Measurements from ENCODE around the gene PIGT. TPM values are rescaled to one million over a fixed set of nuclear protein-coding genes. Genes with fewer than 3 reads are reported as not detected.

Gene PIGT
- polyA plus RNA-seq, 1 of the 3 experiments (the other 2 are of a cell fraction), result 144 TPM

DNA sequence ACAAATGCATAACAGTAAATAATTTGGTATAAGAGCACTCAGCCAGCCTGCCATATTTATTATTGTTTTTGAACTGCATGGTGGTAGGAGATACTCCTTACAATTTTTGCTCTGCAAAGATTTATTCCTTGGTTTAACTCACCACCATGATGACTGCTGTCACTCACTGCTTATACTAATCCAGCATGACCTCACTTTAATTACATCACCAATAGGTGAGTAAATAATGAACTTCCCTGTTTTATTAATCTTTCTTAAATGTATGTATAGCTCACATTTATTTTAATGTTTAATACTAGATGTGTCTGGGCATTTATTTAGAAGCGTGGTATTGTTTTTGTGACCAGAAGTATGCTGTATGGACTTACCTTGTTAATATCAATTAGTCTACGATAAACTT, 25.0 kb upstream of the PIGT start:
- no peak overlapping the region for H3K4me3 ChIP-seq (ENCODE audit: low read depth in 2 of 2, low read length in 1 of 2)
- no peak overlapping the region for H3K27ac ChIP-seq (ENCODE audit: low read depth in 2 of 2, low read length in 1 of 2)
- H3K9me2 ChIP-seq, result no peaks in the 10 kb centered on the region
- no peak overlapping the region for H2AFZ ChIP-seq (ENCODE audit: low read depth)
- H3K4me2 ChIP-seq, result no peak overlapping the region
- DNase-seq, result no peak
- H3K9me3 ChIP-seq, result peaks cover 6% of the 10 kb centered on the region; the same call in 1 of the 2 replicates
- WGBS (ENCODE audit: low lambda C conversion rate), result 92% methylated on average over 2 of the region's 2 CpGs
- no peak overlapping the region for H3K9ac ChIP-seq
- no peak for TF ChIP-seq TEAD4 (IDR thresholded peaks at IDR 0.05; ENCODE audit: borderline replicate concordance, insufficient read depth)
- no peak for TF ChIP-seq GATA2 (CRISPR knock-in tag; IDR thresholded peaks at IDR 0.05)
- TF ChIP-seq TCF12 (IDR thresholded peaks at IDR 0.05), result no peak
- TF ChIP-seq TAF1 (IDR thresholded peaks at IDR 0.05; ENCODE audit: borderline replicate concordance, low read depth, low read length), result no peak
- TF ChIP-seq EP300 (IDR thresholded peaks at IDR 0.05; ENCODE audit: borderline replicate concordance in 1 of 2, low read depth in 1 of 2, low read length in 1 of 2), result no peak
- TF ChIP-seq POLR2AphosphoS5 (IDR thresholded peaks at IDR 0.05; ENCODE audit: low read depth, low read length), result no peak
- TF ChIP-seq RFX5 (IDR thresholded peaks at IDR 0.05; ENCODE audit: low read length), result no peak
- TF ChIP-seq, protein P1, sequence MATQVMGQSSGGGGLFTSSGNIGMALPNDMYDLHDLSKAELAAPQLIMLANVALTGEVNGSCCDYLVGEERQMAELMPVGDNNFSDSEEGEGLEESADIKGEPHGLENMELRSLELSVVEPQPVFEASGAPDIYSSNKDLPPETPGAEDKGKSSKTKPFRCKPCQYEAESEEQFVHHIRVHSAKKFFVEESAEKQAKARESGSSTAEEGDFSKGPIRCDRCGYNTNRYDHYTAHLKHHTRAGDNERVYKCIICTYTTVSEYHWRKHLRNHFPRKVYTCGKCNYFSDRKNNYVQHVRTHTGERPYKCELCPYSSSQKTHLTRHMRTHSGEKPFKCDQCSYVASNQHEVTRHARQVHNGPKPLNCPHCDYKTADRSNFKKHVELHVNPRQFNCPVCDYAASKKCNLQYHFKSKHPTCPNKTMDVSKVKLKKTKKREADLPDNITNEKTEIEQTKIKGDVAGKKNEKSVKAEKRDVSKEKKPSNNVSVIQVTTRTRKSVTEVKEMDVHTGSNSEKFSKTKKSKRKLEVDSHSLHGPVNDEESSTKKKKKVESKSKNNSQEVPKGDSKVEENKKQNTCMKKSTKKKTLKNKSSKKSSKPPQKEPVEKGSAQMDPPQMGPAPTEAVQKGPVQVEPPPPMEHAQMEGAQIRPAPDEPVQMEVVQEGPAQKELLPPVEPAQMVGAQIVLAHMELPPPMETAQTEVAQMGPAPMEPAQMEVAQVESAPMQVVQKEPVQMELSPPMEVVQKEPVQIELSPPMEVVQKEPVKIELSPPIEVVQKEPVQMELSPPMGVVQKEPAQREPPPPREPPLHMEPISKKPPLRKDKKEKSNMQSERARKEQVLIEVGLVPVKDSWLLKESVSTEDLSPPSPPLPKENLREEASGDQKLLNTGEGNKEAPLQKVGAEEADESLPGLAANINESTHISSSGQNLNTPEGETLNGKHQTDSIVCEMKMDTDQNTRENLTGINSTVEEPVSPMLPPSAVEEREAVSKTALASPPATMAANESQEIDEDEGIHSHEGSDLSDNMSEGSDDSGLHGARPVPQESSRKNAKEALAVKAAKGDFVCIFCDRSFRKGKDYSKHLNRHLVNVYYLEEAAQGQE (IDR thresholded peaks at IDR 0.05; ENCODE audit: low read depth, low read length), result no peak
- TF ChIP-seq RXRA (IDR thresholded peaks at IDR 0.05; ENCODE audit: borderline replicate concordance, low read depth), result no peak
- TF ChIP-seq RCOR1 (IDR thresholded peaks at IDR 0.05; ENCODE audit: low read length), result no peak
- TF ChIP-seq MEF2A (IDR thresholded peaks at IDR 0.05; ENCODE audit: borderline replicate concordance, low read depth), result no peak
- no peak for TF ChIP-seq YY1 (IDR thresholded peaks at IDR 0.05; ENCODE audit: low read depth)
- TF ChIP-seq FOSL2 (IDR thresholded peaks at IDR 0.05; ENCODE audit: borderline replicate concordance, low read depth), result no peak
- TF ChIP-seq CHD2 (IDR thresholded peaks at IDR 0.05; ENCODE audit: low read length, partially characterized antibody), result no peak
- TF ChIP-seq FOXJ3 (CRISPR knock-in tag; IDR thresholded peaks at IDR 0.05), result no peak
- TF ChIP-seq, protein P2, sequence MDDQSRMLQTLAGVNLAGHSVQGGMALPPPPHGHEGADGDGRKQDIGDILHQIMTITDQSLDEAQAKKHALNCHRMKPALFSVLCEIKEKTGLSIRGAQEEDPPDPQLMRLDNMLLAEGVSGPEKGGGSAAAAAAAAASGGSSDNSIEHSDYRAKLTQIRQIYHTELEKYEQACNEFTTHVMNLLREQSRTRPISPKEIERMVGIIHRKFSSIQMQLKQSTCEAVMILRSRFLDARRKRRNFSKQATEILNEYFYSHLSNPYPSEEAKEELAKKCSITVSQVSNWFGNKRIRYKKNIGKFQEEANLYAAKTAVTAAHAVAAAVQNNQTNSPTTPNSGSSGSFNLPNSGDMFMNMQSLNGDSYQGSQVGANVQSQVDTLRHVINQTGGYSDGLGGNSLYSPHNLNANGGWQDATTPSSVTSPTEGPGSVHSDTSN (IDR thresholded peaks at IDR 0.05), result no peak
- TF ChIP-seq FOXM1 (IDR thresholded peaks at IDR 0.05; ENCODE audit: low read depth), result no peak
- H3F3A ChIP-seq (replicated peaks; ENCODE audit: insufficient read depth), result no peaks in the 10 kb centered on the region
- H3K79me2 ChIP-seq (ENCODE audit: insufficient read depth), result no peaks in the 10 kb centered on the region
- POLR2A ChIA-PET, result no interaction called here
- peaks cover 0 to 6% of the 10 kb centered on the region in 2 experiments for H3K36me3 ChIP-seq (replicated peaks in 1 of 2; ENCODE audit: control insufficient read depth in 1 of 2, insufficient read depth in 2 of 2, low read length in 1 of 2)
- no peaks in the 10 kb centered on the region for H4K20me1 ChIP-seq (ENCODE audit: insufficient read depth)
- no peaks in the 10 kb centered on the region for H3K4me1 ChIP-seq (ENCODE audit: control insufficient read depth in 1 of 2, insufficient read depth in 2 of 2, low read depth in 1 of 2, low read length in 1 of 2)
- H3K27me3 ChIP-seq (ENCODE audit: insufficient read depth), result no peaks in the 10 kb centered on the region
- CTCF ChIA-PET, result no interaction called here

Data from SK-N-SH (cell line).